Activated CD4-positive, alpha-beta T cell treated with anti-CD3 and anti-CD28 coated beads for 48 hours (primary cell): ENCODE results near the gene NUDT2.

ENCODE experiments used
- DNase-seq: peaks from one replicate; pipeline ENCODE4 v3.0.0-alpha.2; 2020

Gene NUDT2

DNA sequence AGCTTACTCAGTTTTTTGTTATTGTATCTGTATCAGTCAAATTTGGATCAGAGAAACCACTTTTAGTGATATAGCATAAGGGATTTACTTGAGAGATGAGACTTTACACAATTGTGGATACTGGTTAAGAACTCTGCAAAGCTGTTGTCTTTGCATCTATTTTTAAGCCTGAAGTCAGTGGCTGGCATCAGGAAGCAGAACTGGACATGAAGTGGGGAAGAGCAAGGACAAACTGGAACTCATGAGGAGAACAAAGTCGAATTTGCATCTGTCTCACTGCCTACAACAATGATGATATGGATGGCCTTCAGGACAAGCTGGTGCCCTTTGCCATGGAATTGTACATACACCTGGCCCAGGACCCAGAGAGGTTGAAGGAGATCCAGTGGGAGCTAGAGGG is 63.1 kb downstream of the NUDT2 start:
- no peak for DNase-seq
